GM21528 (cell line): ENCODE data around the gene RHOB.
"Not testable (repeated sequence)": the region's sequence is repeated elsewhere in the genome, so short reads cannot be mapped to it uniquely, and the experiment has no call there.

Experiments
- ATAC-seq: cut with Tn5 transposase; IDR thresholded peaks from one replicate; pipeline ENCODE4 v1.9.1; 2021; ENCODE audit warnings: mild to moderate bottlenecking, moderate library complexity; ENCODE audit not compliant: unreplicated experiment, low FRiP score

The RHOB gene

GRCh38 chr2:20435456-20435855 lies 11.4 kb upstream of the RHOB start:
- ATAC-seq, result not testable (repeated sequence)

DNA sequence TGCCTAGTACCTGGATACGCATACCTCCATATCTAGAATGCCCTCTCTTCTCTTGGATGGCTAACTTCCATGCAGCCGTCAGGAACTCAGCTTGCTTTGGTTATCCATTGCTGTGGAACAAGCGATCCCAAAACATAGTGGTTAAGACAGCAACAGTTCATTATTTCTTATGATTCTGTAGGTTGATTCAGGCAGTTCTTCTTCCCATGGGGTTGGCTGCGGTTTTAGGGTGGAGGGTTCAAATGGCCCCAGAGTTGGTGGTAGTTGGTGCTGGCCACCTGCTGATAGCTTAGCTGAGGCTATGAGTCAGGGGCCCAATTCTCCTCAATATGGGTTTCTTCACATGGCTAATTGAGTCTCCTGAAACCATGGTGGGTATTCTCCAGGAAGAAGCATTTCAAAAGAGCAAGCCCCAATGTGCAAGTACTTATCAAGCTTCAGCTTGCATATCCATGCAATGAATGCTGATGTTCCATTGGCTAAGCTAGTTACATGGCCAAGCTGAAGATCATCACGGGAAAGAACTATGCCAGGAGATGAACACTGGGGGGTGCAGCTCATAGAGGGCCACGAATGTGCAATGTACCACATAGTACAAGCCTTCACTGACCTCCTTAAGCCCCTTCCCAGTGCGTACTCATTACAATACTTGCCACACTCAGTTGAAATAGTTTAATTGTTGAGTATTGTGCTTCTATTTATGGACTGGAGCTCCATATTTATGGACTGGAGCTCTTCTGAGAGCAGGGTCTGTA lies 10.0 kb upstream of the RHOB start:
- ATAC-seq, result no peak

DNA sequence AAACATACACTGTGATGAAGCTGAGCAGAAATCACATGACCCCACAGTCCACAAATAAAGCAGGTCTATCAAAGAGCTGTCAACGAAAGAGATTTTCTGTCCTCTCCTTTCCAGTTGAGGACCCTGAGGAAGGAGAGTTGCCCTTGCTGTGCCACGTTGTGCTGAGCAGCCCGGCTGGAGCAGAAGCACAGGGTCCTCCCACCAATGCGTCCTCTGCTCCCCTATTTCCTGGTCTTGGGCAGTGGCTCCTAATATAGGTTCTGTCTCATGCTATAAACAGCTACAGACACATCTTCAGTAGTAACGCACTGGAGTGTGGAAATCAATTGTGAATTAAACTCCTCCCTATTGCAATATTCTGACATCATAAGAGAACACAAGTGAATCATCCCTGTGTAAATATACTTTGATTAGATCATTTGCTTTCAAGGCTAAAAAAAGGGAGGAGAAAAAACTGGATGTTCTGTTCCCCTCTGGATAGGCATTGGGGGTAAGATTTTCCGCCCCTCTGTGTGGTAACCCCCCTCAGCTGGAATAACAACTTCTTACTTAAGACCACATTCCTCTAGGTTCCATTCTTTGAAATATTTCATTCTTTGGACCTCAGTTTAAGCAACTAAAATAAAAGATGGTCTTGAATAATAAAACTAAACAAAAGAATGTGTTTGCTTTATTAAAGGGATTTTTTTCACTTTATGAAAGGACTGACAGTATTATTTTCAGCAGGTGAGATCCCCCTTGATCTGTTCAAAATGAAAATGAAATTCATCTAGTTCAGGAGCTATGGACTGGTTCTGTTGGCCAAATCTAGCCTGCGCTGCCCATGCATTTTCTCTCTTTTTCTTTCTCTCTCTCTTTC lies 8.3 kb upstream of the RHOB start:
- no peak for ATAC-seq

DNA sequence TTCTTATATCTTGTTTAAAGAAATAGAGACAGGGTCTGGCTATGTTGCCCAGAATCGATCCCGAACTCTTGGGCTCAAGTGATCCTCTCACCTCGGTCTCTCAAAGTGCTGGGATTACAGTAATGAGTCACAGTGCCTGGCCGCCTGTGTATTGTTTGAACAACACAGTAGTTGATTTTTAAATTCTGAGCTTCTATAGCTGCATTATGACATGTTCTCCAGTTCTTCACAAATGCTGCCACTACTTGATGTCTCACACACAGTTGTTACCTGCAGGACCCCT lies 7.7 kb upstream of the RHOB start:
- ATAC-seq, result no peak

GRCh38 chr2:20439503-20439902 lies 7.4 kb upstream of the RHOB start:
- ATAC-seq, result no peak

DNA sequence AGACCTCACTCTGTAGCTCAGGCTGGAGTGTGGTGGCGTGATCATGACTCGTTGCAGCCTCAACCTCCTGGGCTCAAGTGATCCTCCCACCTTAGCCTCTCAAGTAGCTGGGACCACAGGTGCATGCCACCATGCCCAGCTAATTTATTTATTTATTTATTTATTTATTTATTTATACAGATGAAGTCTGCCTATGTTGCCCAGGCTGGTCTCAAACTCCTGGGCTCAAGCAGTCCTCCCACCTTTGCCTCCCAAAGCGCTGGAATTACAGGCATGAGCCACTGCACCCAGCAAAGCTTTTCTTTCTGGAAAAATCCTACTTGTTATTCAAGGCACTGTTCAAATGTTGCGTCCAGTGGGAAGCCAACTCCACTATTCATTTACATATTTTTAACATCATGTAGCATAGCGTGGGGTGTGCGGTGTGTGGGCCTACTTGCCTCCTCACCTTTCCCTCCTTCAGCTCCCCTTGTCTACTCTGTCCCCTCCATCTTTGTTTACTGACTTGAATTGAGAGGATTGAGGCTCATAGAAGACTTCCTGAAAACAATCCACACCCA lies 6.8 kb upstream of the RHOB start:
- ATAC-seq, result no peak

- no peak for ATAC-seq
These were observed 3.5 kb upstream of the RHOB start for GRCh38 chr2:20443276-20443920.

- ATAC-seq, result no peak
These were observed 2.5 kb upstream of the RHOB start for GRCh38 chr2:20444101-20444992.

GRCh38 chr2:20444993-20445910 lies 1.6 kb upstream of the RHOB start:
- no peak for ATAC-seq

GRCh38 chr2:20446255-20446916 lies 488 bp upstream of the RHOB start:
- no peak for ATAC-seq

DNA sequence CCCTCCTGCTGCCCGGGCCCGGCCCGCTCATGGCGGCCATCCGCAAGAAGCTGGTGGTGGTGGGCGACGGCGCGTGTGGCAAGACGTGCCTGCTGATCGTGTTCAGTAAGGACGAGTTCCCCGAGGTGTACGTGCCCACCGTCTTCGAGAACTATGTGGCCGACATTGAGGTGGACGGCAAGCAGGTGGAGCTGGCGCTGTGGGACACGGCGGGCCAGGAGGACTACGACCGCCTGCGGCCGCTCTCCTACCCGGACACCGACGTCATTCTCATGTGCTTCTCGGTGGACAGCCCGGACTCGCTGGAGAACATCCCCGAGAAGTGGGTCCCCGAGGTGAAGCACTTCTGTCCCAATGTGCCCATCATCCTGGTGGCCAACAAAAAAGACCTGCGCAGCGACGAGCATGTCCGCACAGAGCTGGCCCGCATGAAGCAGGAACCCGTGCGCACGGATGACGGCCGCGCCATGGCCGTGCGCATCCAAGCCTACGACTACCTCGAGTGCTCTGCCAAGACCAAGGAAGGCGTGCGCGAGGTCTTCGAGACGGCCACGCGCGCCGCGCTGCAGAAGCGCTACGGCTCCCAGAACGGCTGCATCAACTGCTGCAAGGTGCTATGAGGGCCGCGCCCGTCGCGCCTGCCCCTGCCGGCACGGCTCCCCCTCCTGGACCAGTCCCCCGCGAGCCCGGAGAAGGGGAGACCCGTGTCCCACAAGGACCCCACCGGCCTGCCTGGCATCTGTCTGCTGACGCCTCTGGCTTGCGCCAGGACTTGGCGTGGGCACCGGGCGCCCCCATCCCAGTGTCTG lies 767 bp downstream of the RHOB start:
- peak; percentile 22 for ATAC-seq

GRCh38 chr2:20448246-20448976 lies 1.5 kb downstream of the RHOB start:
- ATAC-seq, result no peak

DNA sequence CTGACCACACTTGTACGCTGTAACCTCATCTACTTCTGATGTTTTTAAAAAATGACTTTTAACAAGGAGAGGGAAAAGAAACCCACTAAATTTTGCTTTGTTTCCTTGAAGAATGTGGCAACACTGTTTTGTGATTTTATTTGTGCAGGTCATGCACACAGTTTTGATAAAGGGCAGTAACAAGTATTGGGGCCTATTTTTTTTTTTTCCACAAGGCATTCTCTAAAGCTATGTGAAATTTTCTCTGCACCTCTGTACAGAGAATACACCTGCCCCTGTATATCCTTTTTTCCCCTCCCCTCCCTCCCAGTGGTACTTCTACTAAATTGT lies 2.1 kb downstream of the RHOB start:
- ATAC-seq, result no peak

GRCh38 chr2:20449501-20450200 lies 2.8 kb downstream of the RHOB start:
- no peak for ATAC-seq

- no peak for ATAC-seq
These were observed 3.5 kb downstream of the RHOB start for GRCh38 chr2:20450201-20450999.

DNA sequence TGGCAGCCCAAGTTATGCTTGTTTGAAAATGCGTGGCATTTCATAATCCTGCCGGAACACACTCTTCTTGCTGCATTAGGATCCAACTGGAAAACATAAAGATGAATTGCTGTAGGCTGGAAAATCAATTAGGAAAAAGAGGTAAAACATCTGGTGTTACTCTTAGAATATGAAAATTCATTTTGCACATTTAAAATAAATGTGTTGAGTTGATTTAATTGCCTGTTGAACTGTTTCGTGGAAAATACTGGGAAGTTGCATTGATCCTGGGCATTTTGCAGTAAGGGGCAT lies 4.1 kb downstream of the RHOB start:
- no peak for ATAC-seq
